ENCODE data around the gene UPB1. TPM values are rescaled to one million over a fixed set of nuclear protein-coding genes. Genes with fewer than 3 reads are reported as not detected.

Gene UPB1
- polyA plus RNA-seq (ENCODE audit: insufficient read length in 4 of 4) = under 1 TPM; 0.39 to 0.86 (median 0.61) TPM

DNA sequence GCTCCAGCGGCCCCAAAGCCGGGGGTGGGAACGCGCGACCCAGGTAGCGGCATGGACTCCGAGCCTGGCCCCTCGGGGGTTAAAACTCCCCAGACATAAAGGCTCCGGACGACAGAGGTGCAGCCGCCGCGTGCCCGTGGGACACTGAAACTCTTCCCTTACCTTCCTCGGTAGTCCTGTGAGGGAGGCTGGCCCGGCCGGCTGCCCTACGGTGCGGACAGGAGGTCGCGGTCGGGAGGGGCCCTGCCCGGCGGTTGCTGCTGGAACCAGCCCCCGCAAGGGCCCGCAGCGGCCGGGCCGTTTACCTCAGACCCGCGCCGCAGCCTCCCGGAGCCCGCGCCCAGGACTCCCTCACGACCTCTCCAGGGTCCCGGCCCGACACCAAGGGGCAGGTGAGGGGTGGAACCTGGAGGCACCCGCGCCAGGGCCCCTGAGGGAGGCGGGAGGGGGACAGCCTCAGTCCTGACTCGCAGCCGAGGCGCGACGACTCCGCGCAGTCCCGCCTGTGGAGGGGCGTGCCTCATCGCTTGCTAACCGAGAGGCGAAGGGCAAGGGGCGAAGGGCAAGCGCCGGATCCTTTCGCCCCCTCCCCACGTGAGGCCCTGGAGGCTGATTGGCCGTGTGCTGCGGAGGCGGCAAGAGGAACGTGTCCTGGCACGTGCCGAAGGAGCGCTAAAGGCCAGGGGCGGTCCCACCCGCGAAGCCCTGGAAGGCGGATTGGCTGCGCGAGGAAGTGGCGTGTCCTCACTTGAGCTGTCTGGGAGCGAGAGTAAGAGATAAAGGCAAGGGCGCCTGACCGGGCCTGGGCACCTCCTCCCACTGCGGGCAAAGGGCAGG is at the start of gene UPB1:
UPB1 (plus strand) TSS at position 805 of the 837 bp plus-strand sequence. CDS start 72 bp downstream, outside the sequence.
- no peak for DNase-seq (ENCODE audit: low read depth in 4 of 4, low spot score in 3 of 4)

GRCh38 chr22:24445481-24446259 is 49.5 kb upstream of the UPB1 start:
- no peak for DNase-seq (ENCODE audit: low read depth in 4 of 4, low spot score in 3 of 4)

DNA sequence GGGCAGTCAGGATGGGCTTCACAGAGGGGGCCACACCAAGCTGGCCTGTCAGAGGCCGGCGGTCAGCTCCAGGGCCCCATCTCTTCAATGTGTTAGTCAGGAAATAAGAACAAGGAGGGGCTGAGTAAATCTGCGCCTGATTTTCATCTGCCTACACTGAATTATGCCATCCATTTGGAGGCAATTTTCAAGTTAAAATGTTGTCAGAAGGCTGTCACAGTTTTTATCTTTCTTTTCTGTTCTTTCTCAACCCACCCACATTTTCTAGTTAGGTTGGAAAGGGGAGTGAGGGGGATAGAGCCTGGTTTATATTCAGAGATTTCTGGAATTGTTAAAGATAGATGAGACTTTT is 48.9 kb upstream of the UPB1 start:
- DNase-seq (ENCODE audit: low read depth in 4 of 4, low spot score in 3 of 4) = no peak

- no peak for DNase-seq (ENCODE audit: low read depth in 4 of 4, low spot score in 3 of 4)
Measured at GRCh38 chr22:24450610-24451009, 44.5 kb upstream of the UPB1 start.

- DNase-seq (ENCODE audit: low read depth in 4 of 4, low spot score in 3 of 4) = no peak
Measured at GRCh38 chr22:24451162-24451561, 44.0 kb upstream of the UPB1 start.

- DNase-seq (ENCODE audit: low read depth in 4 of 4, low spot score in 3 of 4) = no peak
Measured at GRCh38 chr22:24453853-24454252, 41.3 kb upstream of the UPB1 start.

DNA sequence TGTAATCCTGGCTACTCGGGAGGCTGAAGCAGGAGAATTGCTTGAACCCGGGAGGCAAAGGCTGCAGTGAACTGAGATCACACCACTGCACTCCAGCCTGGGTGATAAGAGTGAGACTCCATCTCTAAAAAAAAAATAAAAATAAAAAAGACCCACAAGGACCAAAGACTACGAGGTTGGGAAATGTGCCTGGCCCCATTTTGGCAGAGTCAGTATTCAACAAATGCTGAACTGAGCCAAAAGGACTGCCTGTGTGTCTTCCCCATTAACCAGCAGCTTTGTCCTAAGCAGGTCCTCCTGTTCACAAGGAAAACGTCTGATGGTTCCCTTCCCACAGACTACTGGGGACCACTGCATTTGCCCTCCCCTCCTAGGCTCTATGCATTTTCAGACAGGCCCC is 40.1 kb upstream of the UPB1 start:
- no peak for DNase-seq (ENCODE audit: low read depth in 4 of 4, low spot score in 3 of 4)

DNA sequence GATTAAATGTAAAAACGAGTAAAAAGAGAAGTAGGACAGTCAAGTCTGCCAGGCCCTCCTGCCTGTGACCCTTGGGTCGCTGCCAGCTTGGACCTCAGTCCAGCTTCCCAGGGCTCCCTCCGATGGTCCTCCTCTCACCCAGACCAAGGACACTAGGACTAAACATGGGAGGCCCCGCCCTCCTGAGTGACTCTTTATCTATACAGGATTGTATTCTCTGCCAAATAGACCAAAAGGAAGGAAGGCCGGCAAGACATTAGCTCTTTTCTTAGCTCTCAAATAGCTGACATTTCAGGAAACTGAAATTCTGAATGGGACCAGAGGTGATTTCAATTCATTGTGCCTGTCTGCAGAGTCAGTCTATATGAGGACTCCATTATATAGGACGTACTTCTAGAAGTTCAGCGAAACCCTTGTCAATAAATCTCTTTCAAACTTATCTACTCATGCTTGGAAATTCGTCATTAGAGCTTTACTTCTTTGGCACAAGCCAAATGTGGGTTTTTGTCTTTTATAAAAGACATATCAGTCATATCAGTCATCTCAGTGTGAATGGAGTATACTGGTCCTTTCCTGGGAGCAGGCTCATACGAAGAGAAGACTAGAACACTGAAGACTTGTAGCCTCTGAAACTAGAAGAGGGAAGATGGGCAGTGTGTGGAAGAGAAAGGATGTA is 39.2 kb upstream of the UPB1 start:
- no peak for DNase-seq (ENCODE audit: low read depth in 4 of 4, low spot score in 3 of 4)

GRCh38 chr22:24457894-24458420 is 37.2 kb upstream of the UPB1 start:
- no peak for DNase-seq (ENCODE audit: low read depth in 4 of 4, low spot score in 3 of 4)

DNA sequence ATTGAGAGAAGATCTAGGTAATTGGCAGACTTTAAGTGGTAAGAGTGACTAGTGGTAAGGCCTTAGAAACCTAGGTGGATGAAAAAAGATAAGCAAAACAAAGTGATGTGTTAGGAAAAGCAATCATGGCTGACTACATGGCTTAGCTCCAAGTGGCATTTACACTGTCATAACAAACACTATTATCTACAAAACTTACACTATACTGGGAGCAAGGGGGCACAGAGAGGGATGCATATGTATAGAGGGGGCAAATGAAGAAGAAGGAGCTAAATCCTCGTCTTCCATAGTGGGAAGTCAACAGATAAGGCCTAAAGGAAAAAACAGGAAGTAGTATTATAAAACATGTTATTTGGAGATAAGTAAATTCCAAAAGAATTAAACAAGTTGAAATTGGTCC is 35.2 kb upstream of the UPB1 start:
- DNase-seq (ENCODE audit: low read depth in 4 of 4, low spot score in 3 of 4) = no peak

GRCh38 chr22:24460418-24461089 is 34.6 kb upstream of the UPB1 start:
- no peak for DNase-seq (ENCODE audit: low read depth in 4 of 4, low spot score in 3 of 4)

- DNase-seq (ENCODE audit: low read depth in 4 of 4, low spot score in 3 of 4) = no peak
Measured at GRCh38 chr22:24463071-24463760, 31.9 kb upstream of the UPB1 start.

GRCh38 chr22:24465566-24465965 is 29.6 kb upstream of the UPB1 start:
- no peak for DNase-seq (ENCODE audit: low read depth in 4 of 4, low spot score in 3 of 4)

- no peak for DNase-seq (ENCODE audit: low read depth in 4 of 4, low spot score in 3 of 4)
Measured at GRCh38 chr22:24465975-24466374, 29.2 kb upstream of the UPB1 start.

GRCh38 chr22:24466716-24467328 is 28.3 kb upstream of the UPB1 start:
- peak; percentile 45 to 64 (median 56) for DNase-seq (ENCODE audit: low read depth in 4 of 4, low spot score in 3 of 4)

GRCh38 chr22:24467340-24467739 is 27.8 kb upstream of the UPB1 start:
- DNase-seq (ENCODE audit: low read depth in 4 of 4, low spot score in 3 of 4) = no peak

DNA sequence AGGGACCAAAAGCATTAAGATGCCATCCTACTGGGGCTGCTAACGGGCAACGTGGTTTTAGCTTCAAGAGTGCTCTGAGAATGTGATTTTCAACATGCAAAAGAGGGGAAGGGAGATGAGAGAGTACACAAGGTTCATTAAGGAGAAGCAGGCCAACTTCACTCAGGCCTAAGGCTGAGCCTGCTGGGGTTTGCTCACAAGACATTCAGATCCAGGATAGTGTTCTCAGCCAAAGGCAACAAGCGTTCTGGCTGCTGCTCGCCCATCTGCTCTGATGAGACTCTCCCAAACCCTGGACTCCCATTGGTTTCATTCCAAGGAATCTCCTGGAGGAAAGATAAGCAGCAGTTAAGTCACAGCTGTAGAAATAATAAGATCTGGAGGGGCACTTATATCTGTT is 23.6 kb upstream of the UPB1 start:
- no peak for DNase-seq (ENCODE audit: low read depth in 4 of 4, low spot score in 3 of 4)

DNA sequence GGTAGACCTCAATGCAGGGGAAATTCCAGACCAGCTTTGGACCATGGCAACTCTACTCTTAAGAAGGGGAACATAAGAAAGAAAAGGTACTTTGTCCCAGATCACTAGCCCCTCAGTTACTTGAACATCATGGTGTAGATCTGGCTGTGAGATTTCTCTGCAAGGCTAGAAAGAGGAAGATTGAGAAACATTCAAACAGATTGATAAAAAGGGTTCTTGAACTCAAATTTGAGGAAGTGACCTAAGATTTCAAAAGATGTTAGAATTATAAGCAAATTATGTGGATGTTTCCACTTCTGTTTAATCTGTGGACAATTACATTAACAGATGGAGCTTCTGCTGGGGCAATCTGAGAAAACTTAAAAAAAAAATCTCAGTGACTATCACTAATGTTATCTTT is 21.8 kb upstream of the UPB1 start:
- DNase-seq (ENCODE audit: low read depth in 4 of 4, low spot score in 3 of 4) = no peak

GRCh38 chr22:24474221-24474620 is 20.9 kb upstream of the UPB1 start:
- DNase-seq (ENCODE audit: low read depth in 4 of 4, low spot score in 3 of 4) = no peak
